MM.1S (cell line): Measurements from ENCODE around the gene CDYL.

ENCODE experiments used
- EZH2 ChIP-seq: fragments of 300-600 bp; sonication (generic); optimal IDR thresholded peaks from 2 replicates; pipeline ENCODE3; 2017; ENCODE audit warnings: low read depth, mild to moderate bottlenecking, antibody characterized with exemption, low read length, mixed read lengths
- EZH2phosphoT487 ChIP-seq: fragments of 300-600 bp; sonication (generic); IDR thresholded peaks from 2 replicates; pipeline ENCODE4 v1.6.1; 2018; ENCODE audit warnings: antibody characterized with exemption, low read length
- TF ChIP-seq, protein P1 (sequence below): fragments of 300-600 bp; sonication (generic); IDR thresholded peaks from 2 replicates; pipeline ENCODE4 v1.5.1; 2016; ENCODE audit warnings: antibody characterized with exemption, low read length, mixed read lengths

DNA sequence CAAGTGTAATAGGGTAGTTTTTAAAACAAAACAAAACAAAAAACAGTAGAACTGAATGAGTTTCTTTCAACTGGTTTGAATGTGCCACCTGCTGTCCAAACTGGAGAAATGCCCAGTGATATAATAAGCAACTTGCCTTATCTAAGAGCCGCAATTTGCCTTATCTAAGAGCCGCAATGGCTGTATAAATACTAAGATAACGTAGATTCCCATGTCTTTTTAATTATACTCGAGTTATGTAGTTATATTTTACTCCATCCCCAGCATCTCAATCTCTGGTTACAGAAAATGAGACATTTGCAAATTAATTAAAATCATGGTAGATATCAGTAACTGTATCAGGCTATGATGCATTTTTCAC lies 160.5 kb downstream of the CDYL start:
- TF ChIP-seq, protein P1, sequence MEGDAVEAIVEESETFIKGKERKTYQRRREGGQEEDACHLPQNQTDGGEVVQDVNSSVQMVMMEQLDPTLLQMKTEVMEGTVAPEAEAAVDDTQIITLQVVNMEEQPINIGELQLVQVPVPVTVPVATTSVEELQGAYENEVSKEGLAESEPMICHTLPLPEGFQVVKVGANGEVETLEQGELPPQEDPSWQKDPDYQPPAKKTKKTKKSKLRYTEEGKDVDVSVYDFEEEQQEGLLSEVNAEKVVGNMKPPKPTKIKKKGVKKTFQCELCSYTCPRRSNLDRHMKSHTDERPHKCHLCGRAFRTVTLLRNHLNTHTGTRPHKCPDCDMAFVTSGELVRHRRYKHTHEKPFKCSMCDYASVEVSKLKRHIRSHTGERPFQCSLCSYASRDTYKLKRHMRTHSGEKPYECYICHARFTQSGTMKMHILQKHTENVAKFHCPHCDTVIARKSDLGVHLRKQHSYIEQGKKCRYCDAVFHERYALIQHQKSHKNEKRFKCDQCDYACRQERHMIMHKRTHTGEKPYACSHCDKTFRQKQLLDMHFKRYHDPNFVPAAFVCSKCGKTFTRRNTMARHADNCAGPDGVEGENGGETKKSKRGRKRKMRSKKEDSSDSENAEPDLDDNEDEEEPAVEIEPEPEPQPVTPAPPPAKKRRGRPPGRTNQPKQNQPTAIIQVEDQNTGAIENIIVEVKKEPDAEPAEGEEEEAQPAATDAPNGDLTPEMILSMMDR: peak; percentile 64
- TF ChIP-seq EZH2 (no peak), EZH2phosphoT487 (no peak)
